ENCODE measurements around the gene SLC8A1.

The SLC8A1 gene

DNA sequence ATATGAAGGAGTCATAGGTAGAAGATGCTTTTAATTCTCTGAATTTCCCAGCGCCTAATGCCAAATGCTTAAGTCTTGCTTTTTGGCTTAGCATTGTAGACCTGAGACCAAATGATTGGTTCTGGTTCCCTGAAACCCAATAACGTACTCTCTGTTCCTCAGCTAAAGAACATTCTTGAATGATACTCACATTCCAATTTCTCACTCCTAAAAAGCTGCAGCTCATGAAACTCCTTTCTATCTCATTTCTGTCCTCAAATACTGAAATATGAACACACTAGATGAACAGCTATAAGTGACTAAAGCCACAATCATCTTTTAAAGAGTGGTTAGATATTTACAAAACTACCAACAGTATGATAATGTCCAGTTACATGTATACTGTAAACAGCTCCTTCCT is 272.1 kb downstream of the SLC8A1 start:
- no peak for TF ChIP-seq EZH2 (IDR thresholded peaks at IDR 0.05; ENCODE audit: borderline replicate concordance, low read depth, low read length, severe bottlenecking)
- TF ChIP-seq, protein P1, sequence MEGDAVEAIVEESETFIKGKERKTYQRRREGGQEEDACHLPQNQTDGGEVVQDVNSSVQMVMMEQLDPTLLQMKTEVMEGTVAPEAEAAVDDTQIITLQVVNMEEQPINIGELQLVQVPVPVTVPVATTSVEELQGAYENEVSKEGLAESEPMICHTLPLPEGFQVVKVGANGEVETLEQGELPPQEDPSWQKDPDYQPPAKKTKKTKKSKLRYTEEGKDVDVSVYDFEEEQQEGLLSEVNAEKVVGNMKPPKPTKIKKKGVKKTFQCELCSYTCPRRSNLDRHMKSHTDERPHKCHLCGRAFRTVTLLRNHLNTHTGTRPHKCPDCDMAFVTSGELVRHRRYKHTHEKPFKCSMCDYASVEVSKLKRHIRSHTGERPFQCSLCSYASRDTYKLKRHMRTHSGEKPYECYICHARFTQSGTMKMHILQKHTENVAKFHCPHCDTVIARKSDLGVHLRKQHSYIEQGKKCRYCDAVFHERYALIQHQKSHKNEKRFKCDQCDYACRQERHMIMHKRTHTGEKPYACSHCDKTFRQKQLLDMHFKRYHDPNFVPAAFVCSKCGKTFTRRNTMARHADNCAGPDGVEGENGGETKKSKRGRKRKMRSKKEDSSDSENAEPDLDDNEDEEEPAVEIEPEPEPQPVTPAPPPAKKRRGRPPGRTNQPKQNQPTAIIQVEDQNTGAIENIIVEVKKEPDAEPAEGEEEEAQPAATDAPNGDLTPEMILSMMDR (IDR thresholded peaks at IDR 0.05; ENCODE audit: borderline replicate concordance, extremely low read depth, low read length, poor library complexity, severe bottlenecking) = no peak

DNA sequence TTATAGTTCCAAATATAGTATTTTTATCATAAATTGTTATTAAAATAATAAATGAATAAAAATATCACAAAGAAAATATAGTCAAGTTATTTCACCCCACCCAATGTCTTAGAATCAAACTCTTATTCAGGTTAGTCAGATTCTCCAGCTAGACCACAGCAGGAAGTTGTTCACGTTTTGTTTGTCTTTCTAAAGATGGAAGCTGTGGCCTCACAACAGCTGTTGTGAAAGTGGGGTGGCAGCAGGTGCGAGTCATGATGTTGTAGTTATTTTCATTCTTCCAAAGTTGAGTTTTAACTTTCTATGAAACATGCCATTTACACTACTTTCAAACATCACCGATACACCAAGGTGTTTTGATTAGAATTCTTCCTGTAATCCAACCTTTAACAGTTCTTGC is 272.9 kb downstream of the SLC8A1 start:
- Histone ChIP-seq H3K4me2 (ENCODE audit: insufficient read depth, low read length) (peak overlapping the region; percentile 26), H2AFZ (ENCODE audit: low read depth, low read length) (no peak overlapping the region)
- ATAC-seq (ENCODE audit: insufficient read depth, low read depth) = peak; percentile 93

More for the DNA sequence above, 272.1 kb downstream of the SLC8A1 start:
- Histone ChIP-seq H3K27me3 (ENCODE audit: insufficient read depth, low read length, poor library complexity) (no peaks in the 10 kb centered on the region), H3K9me3 (ENCODE audit: insufficient read depth, low read length, severe bottlenecking) (no peaks in the 10 kb centered on the region), H3K4me1 (ENCODE audit: insufficient read depth, low read length) (peaks cover 32% of the 10 kb centered on the region), H3K4me3 (ENCODE audit: low read depth in 1 of 2, low read length in 2 of 2) (no peak overlapping the region), H3K9ac (ENCODE audit: low read depth, low read length) (no peak overlapping the region), H3K4me2 (ENCODE audit: insufficient read depth, low read length) (no peak overlapping the region), H3K36me3 (ENCODE audit: insufficient read depth, low read length) (peaks cover 11% of the 10 kb centered on the region; the same call in 1 of the 2 replicates), H4K20me1 (ENCODE audit: insufficient read depth, low read length) (no peaks in the 10 kb centered on the region), H3K79me2 (ENCODE audit: insufficient read depth, low read length) (no peaks in the 10 kb centered on the region), H2AFZ (ENCODE audit: low read depth, low read length) (no peak overlapping the region), H3K27ac (ENCODE audit: low read length) (peak overlapping the region; percentile 59)
- no peak for DNase-seq
- no peak for ATAC-seq (ENCODE audit: insufficient read depth, low read depth)

DNA sequence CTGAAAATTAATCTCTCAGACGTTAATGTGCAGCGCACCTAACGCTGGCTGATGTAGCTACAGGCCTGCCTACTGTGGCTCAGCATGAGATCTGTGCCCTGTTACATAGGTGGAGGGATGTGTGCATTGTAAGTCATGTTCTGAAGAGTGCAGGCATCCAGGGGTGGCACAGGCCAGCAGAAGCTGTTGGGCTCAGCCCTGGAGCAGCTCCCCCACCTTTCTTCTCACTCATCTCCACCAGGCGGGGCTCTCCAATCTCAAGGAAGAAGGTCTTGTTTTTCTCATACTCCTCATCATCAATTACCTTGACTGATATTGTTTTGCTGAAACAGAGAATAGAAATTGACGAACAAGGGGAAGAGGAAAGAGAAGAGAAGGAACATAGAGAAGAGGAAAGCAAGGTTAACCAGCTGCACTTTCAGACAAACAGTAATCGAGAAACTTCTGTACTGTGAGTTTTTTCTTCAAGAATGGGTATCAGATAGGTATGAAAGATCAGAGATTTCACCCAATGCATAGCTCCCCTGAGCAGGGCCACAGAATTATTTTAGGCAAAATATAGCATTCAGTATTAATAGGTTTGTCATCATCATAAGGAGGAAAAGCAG is 273.6 kb downstream of the SLC8A1 start:
- Histone ChIP-seq H3K27me3 (ENCODE audit: insufficient read depth, low read length, poor library complexity) (no peaks in the 10 kb centered on the region), H3K36me3 (ENCODE audit: insufficient read depth, low read length) (peaks cover 11% of the 10 kb centered on the region; the same call in 1 of the 2 replicates), H4K20me1 (ENCODE audit: insufficient read depth, low read length) (no peaks in the 10 kb centered on the region), H2AFZ (ENCODE audit: low read depth, low read length) (no peak overlapping the region), H3K4me2 (ENCODE audit: insufficient read depth, low read length) (no peak overlapping the region), H3K9ac (ENCODE audit: low read depth, low read length) (no peak overlapping the region), H3K27ac (ENCODE audit: low read length) (peak overlapping the region; percentile 43), H3K4me1 (ENCODE audit: insufficient read depth, low read length) (peaks cover 31% of the 10 kb centered on the region), H3K4me3 (ENCODE audit: low read depth in 1 of 2, low read length in 2 of 2) (no peak overlapping the region), H3K9me3 (ENCODE audit: insufficient read depth, low read length, severe bottlenecking) (no peaks in the 10 kb centered on the region), H3K79me2 (ENCODE audit: insufficient read depth, low read length) (no peaks in the 10 kb centered on the region)
- DNase-seq (peak; percentile 15), ATAC-seq (ENCODE audit: insufficient read depth, low read depth) (0 out of 3 replicates have a peak, but pooled peaks have one; percentile 33)
- TF ChIP-seq, protein P1 (IDR thresholded peaks at IDR 0.05; ENCODE audit: borderline replicate concordance, extremely low read depth, low read length, poor library complexity, severe bottlenecking) = peak; percentile 24
- no peak for TF ChIP-seq EZH2 (IDR thresholded peaks at IDR 0.05; ENCODE audit: borderline replicate concordance, low read depth, low read length, severe bottlenecking)

More for the DNA sequence above, 272.9 kb downstream of the SLC8A1 start:
- Histone ChIP-seq H3K27me3 (ENCODE audit: insufficient read depth, low read length, poor library complexity) (no peaks in the 10 kb centered on the region), H4K20me1 (ENCODE audit: insufficient read depth, low read length) (no peaks in the 10 kb centered on the region), H3K27ac (ENCODE audit: low read length) (peak overlapping the region; percentile 59), H3K4me1 (ENCODE audit: insufficient read depth, low read length) (peaks cover 32% of the 10 kb centered on the region), H3K9ac (ENCODE audit: low read depth, low read length) (no peak overlapping the region), H3K9me3 (ENCODE audit: insufficient read depth, low read length, severe bottlenecking) (no peaks in the 10 kb centered on the region), H3K79me2 (ENCODE audit: insufficient read depth, low read length) (no peaks in the 10 kb centered on the region), H3K36me3 (ENCODE audit: insufficient read depth, low read length) (peaks cover 11% of the 10 kb centered on the region; the same call in 1 of the 2 replicates), H3K4me3 (ENCODE audit: low read depth in 1 of 2, low read length in 2 of 2) (no peak overlapping the region)
- TF ChIP-seq, protein P1 (IDR thresholded peaks at IDR 0.05; ENCODE audit: borderline replicate concordance, extremely low read depth, low read length, poor library complexity, severe bottlenecking) = no peak
- TF ChIP-seq EZH2 (IDR thresholded peaks at IDR 0.05; ENCODE audit: borderline replicate concordance, low read depth, low read length, severe bottlenecking) = no peak
- peak; percentile 59 for DNase-seq
